GM18508 (cell line): ENCODE data around the gene SLC25A23.
"Not testable (repeated sequence)": the region's sequence is repeated elsewhere in the genome, so short reads cannot be mapped to it uniquely, and the experiment has no call there.

ENCODE experiments used
- ATAC-seq: cut with Tn5 transposase; IDR thresholded peaks from one replicate; pipeline ENCODE4 v1.9.1; 2021; ENCODE audit warnings: moderate number of reproducible peaks; ENCODE audit not compliant: insufficient read depth, unreplicated experiment

SLC25A23 gene

DNA sequence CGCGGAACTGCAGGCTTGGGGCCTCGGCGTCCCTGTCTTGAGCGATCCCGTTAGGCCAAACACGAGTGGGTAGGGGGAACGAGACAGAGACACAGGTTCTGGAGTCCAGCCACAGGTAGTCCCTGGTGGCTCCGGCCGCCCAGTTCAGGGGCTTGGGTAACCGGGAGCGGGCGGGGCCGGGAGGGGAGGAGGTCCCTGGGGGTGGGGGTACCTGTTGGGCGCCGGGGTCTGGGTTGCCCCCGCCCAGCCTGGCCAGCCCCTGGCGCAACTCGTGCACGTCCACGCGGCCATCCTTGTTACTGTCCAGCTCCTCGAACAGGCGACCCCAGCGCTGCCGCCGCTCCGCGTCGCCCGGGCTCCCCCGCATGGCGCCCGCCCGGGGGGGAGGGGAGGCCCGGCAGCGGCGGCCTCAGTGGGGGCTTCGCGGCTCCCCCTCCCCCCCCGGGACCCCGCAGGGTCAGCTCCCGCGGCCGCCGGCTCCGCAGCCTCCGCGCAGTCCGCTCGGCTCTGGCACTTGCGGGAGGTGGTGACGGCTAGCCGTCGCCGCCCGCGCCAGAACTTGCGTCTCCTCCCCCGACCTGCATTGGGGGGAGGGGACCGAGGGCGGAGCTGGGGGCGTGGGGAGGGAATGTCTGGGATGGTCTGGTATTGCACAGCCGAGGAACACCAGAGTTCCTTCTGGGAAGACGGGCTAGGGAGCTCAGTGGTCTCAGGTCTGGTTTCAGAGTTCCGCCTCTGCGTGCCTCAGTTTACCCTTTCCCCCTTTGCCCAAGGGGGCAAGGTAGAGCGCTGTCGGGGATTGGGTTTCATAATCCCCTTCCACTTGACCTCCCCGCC, at the start of gene SLC25A23:
Gene SLC25A23 (minus strand): TSS at position 531 of the 837 bp plus-strand sequence. CDS start 164 bp downstream, at position 367.
- ATAC-seq: no peak

DNA sequence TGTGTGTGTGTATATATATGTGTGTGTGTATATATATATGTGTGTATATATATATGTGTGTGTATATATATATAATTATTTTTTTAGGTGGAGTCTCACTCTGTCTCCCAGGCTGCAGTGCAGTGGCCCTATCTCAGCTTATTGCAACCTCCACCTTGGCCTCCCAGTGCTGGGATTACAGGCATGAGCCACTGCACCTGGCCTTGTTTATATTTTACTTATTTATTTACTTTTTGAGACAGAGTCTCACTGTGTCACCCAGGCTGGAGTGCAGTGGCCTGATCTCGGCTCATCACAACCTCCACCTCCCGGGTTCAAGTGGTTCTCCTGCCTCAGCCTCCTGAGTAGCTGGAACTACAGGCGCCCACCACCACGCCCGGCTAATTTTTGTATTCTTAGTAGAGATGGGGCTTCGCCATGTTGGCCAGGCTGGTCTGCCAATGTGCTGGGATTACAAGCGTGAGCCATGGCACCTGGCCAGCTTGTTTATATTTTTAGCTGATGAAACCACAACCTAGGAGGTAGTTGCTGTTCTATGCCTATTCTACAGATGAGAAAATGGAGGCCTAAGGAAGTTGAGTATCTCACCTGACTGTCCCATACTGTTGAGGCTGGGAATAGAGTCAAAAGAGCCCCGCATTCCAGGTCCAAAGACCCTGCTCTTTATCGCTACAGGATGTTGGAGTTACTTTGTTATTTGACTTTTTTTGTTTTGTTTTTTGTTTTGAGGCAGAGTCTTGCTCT, 48.6 kb upstream of the SLC25A23 start:
- not testable (repeated sequence) for ATAC-seq

DNA sequence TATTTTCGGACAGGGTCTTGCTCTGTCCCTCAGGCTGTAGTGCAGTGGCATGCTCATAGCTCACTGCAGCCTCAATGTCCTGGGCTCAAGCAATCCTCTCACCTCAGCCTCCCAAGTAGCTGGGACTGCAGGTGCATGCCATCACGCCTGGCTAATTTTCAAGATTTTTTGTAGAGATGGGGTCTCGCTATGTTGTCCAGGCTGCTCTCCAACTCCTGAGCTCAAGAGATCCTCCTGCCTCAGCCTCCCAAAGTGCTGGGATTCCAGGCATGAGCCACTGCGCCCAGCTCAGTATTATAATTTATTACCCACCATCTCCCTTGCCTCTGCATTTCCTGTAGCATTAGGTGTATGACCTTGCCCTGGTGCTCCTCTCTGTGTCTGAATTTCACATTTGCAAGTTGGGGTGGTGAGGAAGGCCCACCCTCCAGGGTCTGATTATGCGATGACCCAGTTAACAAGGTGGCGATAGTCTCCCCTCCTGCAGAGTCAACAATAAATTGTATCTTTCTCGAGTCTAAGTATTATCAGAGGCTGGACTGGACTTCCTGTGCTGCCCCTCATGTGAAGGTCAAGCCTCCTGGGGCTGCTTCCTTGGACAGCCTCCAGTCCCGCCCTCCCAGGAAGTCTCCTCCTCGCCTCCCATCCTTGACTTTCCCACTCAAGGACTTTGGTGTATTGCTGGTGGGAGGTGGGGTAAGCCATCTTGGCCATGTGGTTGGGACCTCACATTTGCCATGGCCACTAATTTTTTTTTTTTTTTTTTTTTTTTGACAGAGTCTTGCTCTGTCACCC, 44.0 kb upstream of the SLC25A23 start:
- ATAC-seq: no peak

DNA sequence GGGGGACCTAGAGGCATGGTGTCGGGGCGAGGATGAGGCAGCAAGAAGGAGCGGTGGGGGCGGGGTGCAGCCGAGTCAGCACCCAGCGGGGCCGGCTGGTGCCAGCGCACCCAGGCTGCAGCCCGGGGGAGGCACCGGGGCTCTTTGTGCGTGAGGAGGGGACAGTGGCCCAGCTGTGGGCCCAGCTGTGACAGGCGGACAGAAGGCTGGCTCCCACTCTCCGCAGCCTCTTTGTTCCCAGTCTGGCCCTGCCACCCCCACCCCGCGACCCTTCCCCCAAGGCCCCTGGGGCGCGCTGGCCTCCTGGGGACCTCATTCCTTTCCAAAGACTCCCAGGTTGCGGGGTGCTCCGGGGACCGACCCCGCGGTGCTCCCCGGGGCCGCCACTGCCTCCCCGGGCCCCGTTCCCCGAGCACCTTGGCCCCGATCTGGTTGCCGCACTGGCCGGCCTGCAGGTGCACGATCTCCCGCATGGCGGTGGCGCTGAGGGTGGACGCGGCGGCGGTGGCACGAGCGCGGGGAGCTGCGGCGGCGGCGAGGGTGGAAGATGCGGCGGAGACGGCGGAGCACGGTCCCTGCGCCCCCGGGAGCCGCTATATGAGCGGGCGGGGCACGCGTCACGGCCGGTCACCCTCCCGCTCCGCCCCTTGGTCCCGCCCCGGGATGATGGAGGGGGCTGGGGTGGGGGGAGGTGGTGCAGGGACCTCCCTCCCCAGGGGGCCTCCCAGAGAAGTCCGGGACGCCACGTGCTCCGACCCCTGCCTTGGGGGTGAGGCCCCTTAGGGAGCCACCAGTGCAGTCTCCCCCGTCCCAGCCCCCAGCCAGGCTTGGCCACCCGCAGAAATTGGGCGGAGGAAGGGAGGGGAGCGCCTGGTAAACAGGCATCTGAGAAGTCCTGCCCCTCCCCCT, 42.4 kb upstream of the SLC25A23 start, which contains the start of gene TUBB4A:
Gene TUBB4A (minus strand): TSS at position 570 of the 909 bp plus-strand sequence. CDS start 97 bp downstream, at position 473.
- no peak for ATAC-seq

DNA sequence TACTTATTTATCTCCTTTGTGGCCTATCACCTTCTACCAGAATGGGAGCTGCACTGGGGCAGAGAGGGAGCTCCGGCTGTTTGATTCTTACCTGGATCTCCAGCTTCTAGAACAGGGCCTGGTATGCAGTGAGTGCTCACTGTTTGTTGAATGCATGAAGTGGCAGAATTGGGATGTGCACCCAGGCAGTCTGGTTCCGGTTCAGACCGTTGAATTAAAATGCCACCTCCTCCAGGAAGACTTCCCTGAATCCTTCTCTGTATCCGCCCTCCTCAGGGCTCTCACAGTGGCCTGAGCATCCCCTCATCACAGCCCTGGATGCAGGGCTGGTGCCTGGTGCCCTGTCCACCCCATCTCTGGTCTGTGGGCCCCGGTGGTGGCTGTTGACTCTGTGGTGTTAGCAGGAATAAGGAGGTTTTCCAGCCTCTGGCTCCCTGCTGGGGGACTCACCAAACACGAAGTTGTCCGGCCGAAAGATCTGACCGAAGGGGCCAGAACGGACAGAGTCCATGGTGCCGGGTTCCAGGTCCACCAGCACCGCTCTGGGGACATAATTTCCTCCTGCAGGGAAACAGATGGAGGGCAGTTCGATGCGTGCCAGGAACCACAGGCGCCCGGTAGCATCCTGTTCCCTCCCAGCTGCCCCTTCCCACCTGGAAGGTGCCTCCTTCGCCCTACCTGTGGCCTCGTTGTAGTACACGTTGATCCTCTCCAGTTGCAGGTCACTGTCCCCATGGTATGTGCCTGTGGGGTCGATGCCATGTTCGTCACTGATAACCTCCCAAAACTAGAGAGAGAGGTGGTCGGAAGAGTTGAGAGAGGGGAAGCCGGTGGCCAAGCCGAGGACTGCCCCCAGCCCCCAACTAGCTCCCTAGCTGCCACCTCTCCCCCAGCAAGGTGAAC, 41.5 kb upstream of the SLC25A23 start:
- ATAC-seq: no peak

DNA sequence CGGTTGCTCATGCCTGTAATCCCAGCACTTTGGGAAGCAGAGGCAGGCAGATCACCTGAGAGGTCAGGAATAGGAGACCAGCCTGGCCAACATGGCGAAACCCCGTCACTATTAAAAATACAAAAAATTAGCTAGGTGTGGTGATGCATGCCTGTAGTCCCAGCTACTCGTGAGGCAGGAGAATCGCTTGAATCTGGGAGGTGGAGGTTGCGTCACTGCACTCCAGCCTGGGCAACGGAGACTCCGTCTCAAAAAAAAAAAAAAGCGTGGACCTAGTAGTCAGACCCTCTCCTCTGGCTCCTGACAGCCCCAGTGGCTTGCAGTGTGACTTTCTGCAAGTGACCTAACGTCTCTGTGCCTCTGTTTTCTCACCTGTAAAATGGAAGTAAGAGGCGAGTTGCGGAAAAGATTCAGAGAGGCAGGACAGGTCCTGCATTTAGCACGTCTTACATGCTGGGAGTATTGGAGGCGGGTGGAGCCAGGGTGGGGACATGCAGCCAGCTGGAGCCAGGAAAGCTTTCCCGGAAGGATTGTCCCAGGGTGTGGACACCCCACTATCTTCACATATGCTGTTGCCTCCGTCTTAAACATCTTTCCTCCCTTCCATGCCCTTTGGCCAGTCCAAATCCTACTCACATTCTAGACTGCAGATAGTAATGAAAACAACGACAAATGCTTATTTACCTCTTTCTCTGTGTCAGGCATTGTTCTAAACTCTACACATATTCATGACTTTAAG, 39.6 kb upstream of the SLC25A23 start:
- no peak for ATAC-seq

DNA sequence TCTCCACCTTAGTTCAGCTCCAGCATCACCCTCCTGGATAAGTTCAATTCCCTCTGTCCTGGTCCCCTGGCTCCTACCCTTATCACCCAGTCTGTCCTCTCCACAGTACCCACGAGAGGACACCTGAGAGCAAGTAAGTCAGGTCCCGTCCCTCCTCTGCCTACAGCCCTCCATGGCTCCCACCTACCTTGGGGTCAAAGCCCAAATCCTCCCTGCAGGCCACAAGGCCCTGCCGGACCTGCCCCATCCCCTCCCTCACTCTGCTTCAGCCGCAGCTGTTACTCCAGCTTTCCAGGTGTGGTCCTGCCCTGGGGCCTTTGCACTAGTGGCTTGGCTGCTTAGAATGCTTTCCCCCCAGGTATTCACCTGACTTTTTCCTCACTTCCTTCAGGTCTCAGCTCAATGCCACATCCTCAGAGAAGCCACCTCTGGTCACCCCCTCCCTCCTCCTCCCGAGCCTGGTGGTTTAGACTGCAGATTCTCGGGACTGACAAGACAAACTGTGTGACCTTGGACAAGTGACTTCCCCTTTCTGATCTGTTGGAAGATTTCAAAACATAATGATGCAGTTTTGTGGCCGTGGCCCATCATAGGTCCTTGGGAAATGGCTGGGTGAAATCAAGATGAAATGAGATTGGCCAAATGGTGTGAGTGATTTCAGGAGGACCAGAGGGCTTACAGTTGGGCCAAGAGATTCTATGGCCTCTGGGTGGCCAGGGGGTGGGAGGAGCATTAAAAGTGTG, 38.9 kb upstream of the SLC25A23 start:
- no peak for ATAC-seq

DNA sequence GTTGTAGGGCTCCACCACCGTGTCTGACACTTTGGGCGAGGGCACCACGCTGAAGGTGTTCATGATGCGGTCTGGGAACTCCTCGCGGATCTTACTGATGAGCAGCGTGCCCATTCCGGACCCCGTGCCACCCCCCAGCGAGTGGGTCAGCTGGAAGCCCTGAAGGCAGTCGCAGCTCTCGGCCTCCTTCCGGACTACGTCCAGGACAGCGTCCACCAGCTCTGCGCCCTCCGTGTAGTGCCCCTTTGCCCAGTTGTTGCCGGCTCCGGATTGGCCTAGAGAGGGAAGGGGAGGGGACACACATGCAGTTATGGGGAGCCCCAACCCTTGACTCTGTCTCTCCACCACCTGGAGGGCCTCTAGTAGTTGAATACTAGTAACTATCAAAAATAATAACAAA, 36.4 kb upstream of the SLC25A23 start:
- ATAC-seq: no peak

DNA sequence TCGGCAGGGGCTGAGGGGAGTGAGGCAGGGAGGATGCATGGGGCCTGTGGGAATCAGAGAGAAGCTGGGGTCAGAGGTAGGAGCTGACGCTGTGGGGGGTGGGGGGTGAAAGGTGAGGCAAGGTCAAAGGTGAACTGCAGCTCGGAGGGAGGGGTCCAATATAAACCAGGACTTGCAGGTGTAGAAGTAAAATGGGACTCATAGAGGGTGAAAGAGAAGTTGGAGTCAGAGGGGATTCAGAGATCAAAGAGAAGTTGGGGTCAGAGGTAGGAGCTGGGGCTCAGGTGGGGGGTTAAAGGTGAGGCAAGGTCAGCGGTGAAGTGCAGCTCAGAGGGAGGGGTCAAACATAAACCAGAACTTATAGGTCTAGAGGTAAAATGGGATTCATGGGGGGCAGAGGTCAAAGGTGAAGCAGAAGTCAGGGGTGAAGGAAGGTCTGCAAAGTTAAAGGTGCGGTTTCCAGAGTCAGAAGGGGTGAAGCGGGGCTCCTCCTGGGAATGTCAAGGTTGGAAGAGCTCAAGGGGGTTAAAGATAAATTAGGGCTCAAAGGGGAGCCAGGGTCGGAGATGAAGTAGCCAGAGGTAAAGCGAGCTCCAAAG, 34.9 kb upstream of the SLC25A23 start:
- no peak for ATAC-seq

DNA sequence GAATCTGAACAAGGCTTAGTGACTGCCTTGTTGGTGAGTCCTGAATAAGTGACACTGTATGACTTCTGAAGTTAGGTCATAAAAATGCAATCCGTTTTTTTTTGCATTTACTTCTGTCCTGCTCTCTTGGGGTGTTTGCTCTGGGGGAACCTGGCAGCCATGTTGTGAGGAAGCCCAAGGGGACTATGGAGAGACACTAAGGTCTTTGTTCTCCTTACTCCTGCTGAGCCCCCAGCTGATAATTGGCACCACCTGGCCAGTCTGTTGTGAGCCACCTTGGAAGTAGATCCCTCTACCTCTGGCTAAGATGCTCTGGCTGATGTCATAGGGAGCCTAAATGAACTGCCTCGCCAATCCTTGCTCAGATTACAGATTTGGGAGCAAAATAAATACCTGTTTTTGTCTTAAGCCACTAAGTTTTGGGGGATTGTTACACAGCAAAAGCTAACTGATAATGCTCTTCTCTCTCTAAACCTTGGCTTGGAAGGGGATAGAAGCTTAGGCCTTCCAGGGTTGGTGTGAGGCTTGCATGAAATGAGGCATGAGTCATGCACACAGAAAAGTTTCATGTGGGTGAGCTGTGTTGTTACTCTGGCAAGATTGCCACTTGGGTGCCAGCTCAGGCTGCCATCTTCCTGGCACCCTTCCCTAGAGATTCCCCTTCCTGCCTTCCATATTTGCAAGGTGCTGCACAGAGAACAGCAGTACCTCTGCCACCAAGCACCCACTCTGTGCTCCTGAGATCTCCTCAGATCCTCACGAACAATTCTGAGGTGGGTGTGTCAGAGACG, 32.4 kb upstream of the SLC25A23 start:
- no peak for ATAC-seq

DNA sequence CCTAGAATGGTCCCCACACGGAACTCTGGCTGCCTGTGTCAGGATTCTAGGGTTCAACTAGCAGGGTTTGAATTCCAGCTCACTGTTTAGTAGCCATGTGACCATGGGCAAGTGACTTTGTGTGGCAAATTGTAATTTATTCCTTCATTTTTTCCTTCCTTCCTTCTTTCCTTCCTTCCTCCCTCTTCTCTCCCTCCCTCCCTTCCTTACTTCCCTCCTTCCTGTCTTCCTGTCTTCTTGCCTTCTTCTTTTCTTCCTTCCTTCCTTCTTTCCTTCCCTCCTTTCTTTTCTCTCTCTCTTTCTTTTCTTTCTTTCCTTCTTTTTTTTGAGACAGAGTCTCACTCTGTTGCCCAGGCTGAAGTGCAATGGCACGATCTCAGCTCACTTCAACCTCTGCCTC, 30.5 kb upstream of the SLC25A23 start:
- ATAC-seq: no peak

DNA sequence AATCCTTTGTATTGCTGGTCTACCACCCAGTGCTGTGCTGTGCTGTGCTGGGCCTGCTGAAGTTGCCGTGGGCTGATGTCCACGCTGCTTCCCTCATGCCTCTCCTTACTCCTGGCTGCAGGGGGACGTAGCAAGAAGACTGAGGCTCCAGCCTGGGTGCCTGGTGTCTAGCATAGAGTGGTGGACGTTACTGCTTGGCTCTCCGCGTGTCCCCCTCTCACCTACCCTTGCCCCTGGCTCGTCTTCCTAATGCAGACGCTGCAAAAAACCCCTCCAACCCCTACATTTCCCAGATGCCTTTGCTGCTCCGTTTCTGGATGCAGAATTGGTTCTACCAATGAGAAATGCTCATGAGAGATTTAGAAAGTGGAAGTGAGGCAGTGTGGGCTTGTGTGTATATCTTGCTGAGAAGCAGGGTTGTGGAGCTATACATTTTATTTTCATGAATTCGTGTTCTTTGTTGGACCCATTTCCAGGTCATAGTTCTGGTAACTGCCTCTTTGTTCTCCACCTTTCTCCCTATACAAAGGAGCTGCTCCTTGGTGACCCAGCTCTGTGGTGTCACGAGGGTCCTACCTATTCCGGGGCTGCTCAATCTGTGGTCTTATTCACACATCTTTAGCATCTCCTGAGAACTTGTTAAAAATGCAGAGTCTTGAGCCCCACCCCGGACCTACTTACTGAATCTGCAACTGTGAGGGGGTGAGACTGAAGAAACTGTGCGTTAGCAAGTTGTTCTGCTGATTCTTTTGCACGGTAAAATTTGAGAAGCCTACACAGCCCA, 29.9 kb upstream of the SLC25A23 start:
- ATAC-seq: no peak

DNA sequence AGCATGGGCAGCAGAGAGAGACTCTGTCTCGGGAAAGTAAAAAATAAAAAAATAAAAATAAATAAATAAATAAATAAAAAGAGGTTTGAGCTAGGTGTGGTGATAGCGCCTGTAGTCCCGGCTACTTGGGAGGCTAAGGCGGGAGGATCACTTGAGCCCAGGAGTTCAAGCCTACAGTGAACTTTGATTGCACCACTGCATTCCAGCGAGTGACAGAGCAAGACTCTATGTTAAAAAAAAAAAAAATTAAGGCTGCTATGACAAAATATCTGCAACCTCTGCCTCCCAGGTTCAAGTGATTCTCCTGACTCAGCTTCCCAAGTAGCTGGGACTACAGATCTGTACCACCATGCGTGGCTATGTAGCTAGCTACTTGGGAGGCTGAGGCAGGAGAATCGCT, 25.2 kb upstream of the SLC25A23 start:
- no peak for ATAC-seq

DNA sequence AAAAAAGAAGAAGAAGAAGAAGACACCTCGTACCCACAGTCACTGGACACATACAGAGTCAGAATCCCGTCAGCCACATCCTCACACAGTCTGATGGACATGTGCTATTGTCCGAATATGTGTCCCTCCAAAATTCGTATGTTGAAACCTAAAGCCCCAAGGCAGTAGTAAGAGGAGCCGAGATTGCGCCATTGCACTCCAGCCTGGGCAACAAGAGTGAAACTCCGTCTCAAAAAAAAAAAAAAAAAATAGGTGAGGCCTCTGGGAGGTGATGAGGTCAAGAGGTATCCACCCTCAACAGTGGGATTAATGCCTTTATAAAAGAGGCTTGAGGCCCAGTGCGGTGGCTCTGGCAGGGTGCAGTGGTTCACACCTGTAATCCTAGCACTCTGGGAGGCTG, 24.6 kb upstream of the SLC25A23 start:
- no peak for ATAC-seq

DNA sequence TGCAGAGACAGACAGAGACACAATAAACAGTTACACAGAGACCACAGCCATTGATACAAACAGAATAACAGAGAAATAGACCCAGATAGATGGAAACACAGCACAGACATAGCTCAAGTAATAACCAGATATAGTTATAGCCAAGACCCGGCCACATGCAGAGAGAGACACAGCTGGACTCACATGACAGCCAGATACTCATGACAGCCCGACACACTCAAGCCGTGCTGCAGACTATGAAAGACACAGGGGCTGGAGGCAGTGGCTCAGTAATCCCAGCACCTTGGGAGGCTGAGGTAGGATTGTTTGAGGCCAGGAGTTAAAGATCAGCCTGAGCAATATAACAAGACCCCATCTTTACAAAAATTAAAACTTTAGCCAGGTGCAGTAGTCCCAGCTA, 23.6 kb upstream of the SLC25A23 start:
- ATAC-seq: no peak

DNA sequence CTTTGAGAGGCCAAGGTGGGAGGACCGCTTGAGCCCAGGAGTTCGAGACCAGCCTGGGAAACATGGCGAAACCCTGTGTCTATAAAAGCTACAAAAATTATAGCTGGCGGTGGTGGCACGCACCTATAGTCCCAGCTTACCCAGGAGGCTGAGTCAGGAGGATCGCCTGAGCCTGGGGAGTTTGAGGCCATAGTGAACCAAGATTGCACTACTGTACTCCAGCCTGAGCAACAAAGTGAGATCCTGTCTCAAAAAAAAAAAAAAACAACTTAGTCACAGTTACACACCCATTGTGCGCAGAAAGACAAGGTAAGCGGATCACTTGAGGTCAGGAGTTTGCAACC, 22.7 kb upstream of the SLC25A23 start:
- ATAC-seq: no peak
